ENCODE results near the gene FXN. TPM values are rescaled to one million over a fixed set of nuclear protein-coding genes. Genes with fewer than 3 reads are reported as not detected.

Gene FXN
- total RNA-seq, 1 experiment from 2014 or later: 24.1 TPM

GRCh38 chr9:69137311-69137710 is 101.8 kb downstream of the FXN start:
- peaks cover 18% of the 10 kb centered on the region; the same call in 1 of the 2 replicates for H3K79me2 ChIP-seq (ENCODE audit: insufficient read depth, low read length)

More at GRCh38 chr9:69137311-69137710, 101.8 kb downstream of the FXN start:
- RAD21 ChIA-PET (ENCODE audit: low non-redundant PET in 1 of 2, low total read pairs in 2 of 2, uncharacterized antibody in 2 of 2, unreplicated experiment in 2 of 2): no interaction called here
- TF ChIP-seq POLR2AphosphoS5 (IDR thresholded peaks at IDR 0.05; ENCODE audit: low read depth, low read length) (no peak), JUND (IDR thresholded peaks at IDR 0.05) (no peak), FOSL1 (IDR thresholded peaks at IDR 0.05; ENCODE audit: low read depth) (no peak), ELF1 (IDR thresholded peaks at IDR 0.05; ENCODE audit: borderline replicate concordance, low read depth) (no peak), CTCF (IDR thresholded peaks at IDR 0.05 in 2 of 3, conservative IDR thresholded peaks at IDR 0.05 in 1 of 3; ENCODE audit: borderline replicate concordance in 1 of 3, insufficient read depth in 1 of 3, low read depth in 2 of 3, low read length in 2 of 3) (no peak), SP1 (IDR thresholded peaks at IDR 0.05; ENCODE audit: low read depth) (no peak), EGR1 (IDR thresholded peaks at IDR 0.05; ENCODE audit: low read depth) (no peak), EZH2phosphoT487 (IDR thresholded peaks at IDR 0.05; ENCODE audit: borderline replicate concordance) (no peak), ATF3 (IDR thresholded peaks at IDR 0.05) (no peak)
- no peak for ATAC-seq
- Histone ChIP-seq H4K20me1 (ENCODE audit: insufficient read depth) (no peaks in the 10 kb centered on the region), H3K9me3 (ENCODE audit: control insufficient read depth in 1 of 2, insufficient read depth in 1 of 2, low read depth in 1 of 2, low read length in 2 of 2) (no peaks in the 10 kb centered on the region), H3K27ac (ENCODE audit: low read depth, low read length) (no peak overlapping the region), H3K4me1 (ENCODE audit: control insufficient read depth in 1 of 2, insufficient read depth in 2 of 2, low read length in 2 of 2) (no peaks in the 10 kb centered on the region), H3K27me3 (ENCODE audit: insufficient read depth, low read length) (no peaks in the 10 kb centered on the region), H3K36me3 (ENCODE audit: control insufficient read depth in 1 of 2, insufficient read depth in 2 of 2, low read length in 2 of 2) (no peaks in the 10 kb centered on the region; a peak in 1 of 4 replicates), H2AFZ (ENCODE audit: low read depth, low read length, poor library complexity, severe bottlenecking) (no peak overlapping the region), H3K4me2 (ENCODE audit: low read length) (no peak overlapping the region), H3K9ac (ENCODE audit: low read length) (no peak overlapping the region), H3K9me2 (ENCODE audit: insufficient read depth) (no peaks in the 10 kb centered on the region), H3K4me3 (replicated peaks in 1 of 2; ENCODE audit: low read depth in 1 of 2, low read length in 2 of 2) (no peak overlapping the region)
- intact Hi-C loops (cut with micrococcal nuclease): no loop called here
- no TSS peak for BruUV-seq (replicated peaks)
- DNase-seq (ENCODE audit: low read depth, low spot score): no peak
- CTCF ChIA-PET: no interaction called here
- POLR2A ChIA-PET: no interaction called here

Measured in HCT116 (cell line).